Measurements from ENCODE around the gene DLGAP4.

DLGAP4 gene

GRCh38 chr20:36307412-36308325 lies 1.5 kb downstream of the DLGAP4 start:
- ChIA-PET POLR2A (no interaction called here), CTCF (no interaction called here)
- no peak for TF ChIP-seq TARDBP (IDR thresholded peaks at IDR 0.05)
- no peak for TF ChIP-seq FOXA1 (IDR thresholded peaks at IDR 0.05)
- no peak for TF ChIP-seq FOXM1 (IDR thresholded peaks at IDR 0.05; ENCODE audit: borderline replicate concordance)
- TF ChIP-seq NFRKB (IDR thresholded peaks at IDR 0.05) = no peak
- TF ChIP-seq PKNOX1 (IDR thresholded peaks at IDR 0.05) = no peak
- no peak for TF ChIP-seq HDGF (IDR thresholded peaks at IDR 0.05; ENCODE audit: borderline replicate concordance)
- no peak for TF ChIP-seq ARNT (IDR thresholded peaks at IDR 0.05)
- TF ChIP-seq L3MBTL2 (conservative IDR thresholded peaks at IDR 0.05) = no peak
- TF ChIP-seq CTBP1 (IDR thresholded peaks at IDR 0.05; ENCODE audit: borderline replicate concordance) = no peak
- TF ChIP-seq SP1 (IDR thresholded peaks at IDR 0.05) = no peak
- TF ChIP-seq ZNF384 (IDR thresholded peaks at IDR 0.05) = no peak
- no peak for TF ChIP-seq SUZ12 (IDR thresholded peaks at IDR 0.05)
- TF ChIP-seq BHLHE40 (IDR thresholded peaks at IDR 0.05; ENCODE audit: borderline replicate concordance) = no peak
- DNase-seq (ENCODE audit: extremely low spot score) = peak; percentile 6

- CTCF ChIA-PET = no interaction called here
- POLR2A ChIA-PET = no interaction called here
- TF ChIP-seq HDGF (IDR thresholded peaks at IDR 0.05; ENCODE audit: borderline replicate concordance) (no peak), L3MBTL2 (conservative IDR thresholded peaks at IDR 0.05) (no peak), TARDBP (IDR thresholded peaks at IDR 0.05) (no peak), FOXA1 (IDR thresholded peaks at IDR 0.05) (no peak)
- DNase-seq (ENCODE audit: extremely low spot score) = peak; percentile 5
These were observed 2.2 kb downstream of the DLGAP4 start for GRCh38 chr20:36308353-36308752.

DNA sequence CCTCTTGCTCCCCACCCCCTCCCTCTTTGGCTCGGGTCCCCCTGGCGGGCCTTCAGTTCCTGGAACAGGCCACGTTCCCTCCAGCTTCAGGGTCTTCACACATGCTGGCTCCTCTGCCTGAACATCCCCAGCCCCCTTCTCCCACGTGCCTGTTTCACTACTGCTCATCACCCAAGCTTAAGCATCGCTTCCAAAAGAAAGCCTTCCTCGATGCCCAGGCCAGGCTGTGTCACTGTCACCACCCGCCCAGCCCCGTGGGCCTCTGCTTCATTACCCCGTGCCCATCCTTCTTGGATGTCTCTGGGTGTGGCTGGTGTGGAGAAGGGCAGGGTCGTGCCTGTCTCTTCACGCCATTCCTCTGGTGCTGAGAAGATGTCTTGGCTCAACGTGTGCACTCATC lies 2.8 kb downstream of the DLGAP4 start:
- CTCF ChIA-PET = no interaction called here

DNA sequence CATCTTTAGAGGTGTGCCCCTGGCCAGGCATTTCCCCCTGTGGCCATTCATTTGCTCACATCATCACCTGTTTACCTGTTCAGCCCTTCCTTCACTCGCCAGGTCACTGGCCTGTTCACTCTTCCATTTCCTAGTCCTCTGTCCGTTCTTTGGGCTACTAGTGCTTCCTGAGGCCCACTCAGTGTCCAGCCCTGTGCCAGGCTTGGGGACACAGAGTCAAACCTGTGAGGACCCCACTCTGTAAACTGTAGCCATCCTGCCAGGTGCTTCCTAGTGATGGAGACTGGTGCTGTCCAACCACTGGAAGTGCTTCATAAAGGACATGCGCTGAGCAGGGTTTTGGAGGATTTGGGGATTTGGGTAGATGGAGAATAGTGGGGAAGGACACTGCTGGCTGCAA lies 3.5 kb downstream of the DLGAP4 start:
- DNase-seq (ENCODE audit: extremely low spot score) = peak; percentile 3
- TF ChIP-seq NFRKB (IDR thresholded peaks at IDR 0.05) (no peak), FOXA1 (IDR thresholded peaks at IDR 0.05) (no peak), CTBP1 (IDR thresholded peaks at IDR 0.05; ENCODE audit: borderline replicate concordance) (no peak), PKNOX1 (IDR thresholded peaks at IDR 0.05) (no peak), FOXM1 (IDR thresholded peaks at IDR 0.05; ENCODE audit: borderline replicate concordance) (no peak), SP1 (IDR thresholded peaks at IDR 0.05) (no peak), FOXK2 (IDR thresholded peaks at IDR 0.05) (no peak), L3MBTL2 (conservative IDR thresholded peaks at IDR 0.05) (no peak)
- CTCF ChIA-PET = no interaction called here
- POLR2A ChIA-PET = no interaction called here

More for the DNA sequence above, 2.8 kb downstream of the DLGAP4 start:
- POLR2A ChIA-PET = no interaction called here
- no peak for TF ChIP-seq SUZ12 (IDR thresholded peaks at IDR 0.05)
- no peak for TF ChIP-seq CTBP1 (IDR thresholded peaks at IDR 0.05; ENCODE audit: borderline replicate concordance)
- TF ChIP-seq LEF1 (IDR thresholded peaks at IDR 0.05; ENCODE audit: borderline replicate concordance) = no peak
- no peak for TF ChIP-seq FOXK2 (IDR thresholded peaks at IDR 0.05)
- TF ChIP-seq FOXM1 (IDR thresholded peaks at IDR 0.05; ENCODE audit: borderline replicate concordance) = no peak
- no peak for TF ChIP-seq PKNOX1 (IDR thresholded peaks at IDR 0.05)
- TF ChIP-seq L3MBTL2 (conservative IDR thresholded peaks at IDR 0.05) = no peak
- TF ChIP-seq NFRKB (IDR thresholded peaks at IDR 0.05) = no peak
- no peak for TF ChIP-seq ARNT (IDR thresholded peaks at IDR 0.05)
- TF ChIP-seq SP1 (IDR thresholded peaks at IDR 0.05) = no peak
- no peak for TF ChIP-seq HDGF (IDR thresholded peaks at IDR 0.05; ENCODE audit: borderline replicate concordance)
- TF ChIP-seq ZNF384 (IDR thresholded peaks at IDR 0.05) = no peak
- TF ChIP-seq TARDBP (IDR thresholded peaks at IDR 0.05) = no peak
- no peak for TF ChIP-seq BHLHE40 (IDR thresholded peaks at IDR 0.05; ENCODE audit: borderline replicate concordance)
- TF ChIP-seq ELF4 (IDR thresholded peaks at IDR 0.05) = no peak
- no peak for TF ChIP-seq FOXA1 (IDR thresholded peaks at IDR 0.05)
- DNase-seq (ENCODE audit: extremely low spot score) = peak; percentile 3

DNA sequence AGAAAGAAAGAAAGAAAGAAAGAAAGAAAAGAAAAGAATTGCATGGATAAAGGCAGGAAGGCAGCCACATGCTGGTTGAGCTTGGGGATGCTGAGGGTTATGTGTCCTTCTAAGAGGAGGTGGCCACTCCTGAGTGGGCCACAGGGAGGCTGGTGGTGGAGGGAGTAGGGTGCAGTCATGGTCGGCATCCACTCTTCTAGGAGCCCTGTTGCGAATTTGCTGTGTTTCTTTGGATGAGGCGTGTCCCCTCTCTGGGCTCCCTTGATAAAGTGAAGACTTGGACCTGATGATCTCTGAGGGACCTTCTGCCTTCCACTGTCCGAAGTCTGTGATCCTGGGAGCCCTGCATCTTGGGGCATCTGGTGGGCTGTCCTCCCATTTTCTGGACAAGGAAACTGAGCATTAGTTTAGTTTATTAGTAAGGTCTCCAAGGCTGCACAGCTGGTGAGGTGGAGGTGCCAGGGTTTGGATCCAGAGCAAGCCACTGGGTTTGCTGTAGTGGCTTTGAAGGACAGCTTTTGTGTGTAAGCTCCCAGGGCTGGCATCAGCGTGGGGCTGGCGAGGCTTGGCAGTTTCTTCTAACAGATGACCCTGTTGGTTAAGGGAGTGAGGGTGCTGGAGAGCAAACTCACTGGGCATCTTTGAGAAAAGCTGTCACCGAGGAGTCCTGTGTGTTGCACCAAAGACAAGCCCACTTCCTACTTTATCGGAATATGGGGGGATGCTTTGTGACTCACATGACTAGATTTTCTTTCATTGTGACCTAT lies 4.3 kb downstream of the DLGAP4 start:
- ChIA-PET POLR2A (no interaction called here), CTCF (no interaction called here)
- peak; percentile 2 for DNase-seq (ENCODE audit: extremely low spot score)
- TF ChIP-seq ARNT (IDR thresholded peaks at IDR 0.05) = no peak
- no peak for TF ChIP-seq SP1 (IDR thresholded peaks at IDR 0.05)
- no peak for TF ChIP-seq BHLHE40 (IDR thresholded peaks at IDR 0.05; ENCODE audit: borderline replicate concordance)
- TF ChIP-seq FOXA1 (IDR thresholded peaks at IDR 0.05) = no peak
- TF ChIP-seq ZNF384 (IDR thresholded peaks at IDR 0.05) = no peak
- TF ChIP-seq PKNOX1 (IDR thresholded peaks at IDR 0.05) = no peak
- no peak for TF ChIP-seq SUZ12 (IDR thresholded peaks at IDR 0.05)
- TF ChIP-seq ELF4 (IDR thresholded peaks at IDR 0.05) = no peak
- TF ChIP-seq NFRKB (IDR thresholded peaks at IDR 0.05) = no peak
- TF ChIP-seq L3MBTL2 (conservative IDR thresholded peaks at IDR 0.05) = no peak
- TF ChIP-seq FOXM1 (IDR thresholded peaks at IDR 0.05; ENCODE audit: borderline replicate concordance) = no peak
- no peak for TF ChIP-seq HDGF (IDR thresholded peaks at IDR 0.05; ENCODE audit: borderline replicate concordance)
- TF ChIP-seq FOXK2 (IDR thresholded peaks at IDR 0.05) = no peak
- TF ChIP-seq LEF1 (IDR thresholded peaks at IDR 0.05; ENCODE audit: borderline replicate concordance) = no peak
- no peak for TF ChIP-seq CTBP1 (IDR thresholded peaks at IDR 0.05; ENCODE audit: borderline replicate concordance)
- no peak for TF ChIP-seq TARDBP (IDR thresholded peaks at IDR 0.05)
